Measurements from ENCODE around the gene AFM. TPM values are rescaled to one million over a fixed set of nuclear protein-coding genes. Genes with fewer than 3 reads are reported as not detected.

Gene AFM
- polyA plus RNA-seq, 2 of the 4 experiments (the other 2 are of a cell fraction) = not detected

Small RNAs within 50 kb of the gene (small RNA-seq; reads per million reads assigned to genes)
- 0 reads per million in 6 experiments for gene AC074250.1

Other genes starting within 250 kb of the AFM start
- 43.5 and 46.3 TPM in 2 replicates for gene ANKRD17, start 222.9 kb upstream of the AFM start, polyA plus RNA-seq (2011; rRNA removed)
- gene ANKRD17, start 222.9 kb upstream of the AFM start, polyA plus RNA-seq (2017; fragmentation: RNase III; extraction: RNeasy Plus Mini Kit Qiagen cat#74134 plus additional on column Dnase treatment) = 17.5 to 19.0 TPM (median 18.1 TPM) in 3 replicates
- gene ALB, start 77.5 kb upstream of the AFM start, polyA plus RNA-seq (2011; rRNA removed) = 0.25 and 0.48 TPM in 2 replicates
- gene ALB, start 77.5 kb upstream of the AFM start, polyA plus RNA-seq (2017; fragmentation: RNase III; extraction: RNeasy Plus Mini Kit Qiagen cat#74134 plus additional on column Dnase treatment) = 0.10 to 0.17 TPM in 2 of 3 replicates, not detected in the other
- gene AFP, start 45.5 kb upstream of the AFM start, polyA plus RNA-seq (2011; rRNA removed) = 1.1 and 1.8 TPM in 2 replicates
- gene AFP, start 45.5 kb upstream of the AFM start, polyA plus RNA-seq (2017; fragmentation: RNase III; extraction: RNeasy Plus Mini Kit Qiagen cat#74134 plus additional on column Dnase treatment) = 4.0 to 4.5 TPM (median 4.5 TPM) in 3 replicates
- gene RASSF6, start 138.7 kb downstream of the AFM start, polyA plus RNA-seq (2011; rRNA removed) = 4.4 and 5.9 TPM in 2 replicates
- gene RASSF6, start 138.7 kb downstream of the AFM start, polyA plus RNA-seq (2017; fragmentation: RNase III; extraction: RNeasy Plus Mini Kit Qiagen cat#74134 plus additional on column Dnase treatment) = 1.6 to 1.8 TPM (median 1.8 TPM) in 3 replicates

Data from A549 (cell line).